Thyroid gland (tissue), 4 donors: ENCODE data around the gene IFI27L1.

Experiments
- CTCF ChIP-seq, 6 experiments: fragments of 200-600 bp in 3 of 6; fragments of 450-650 bp in 3 of 6; sonication (generic) in 3 of 6; IDR thresholded peaks; one replicate each; pipeline ENCODE4 v1.5.1; 2016 to 2019; ENCODE audit warnings: antibody characterized with exemption in 6 of 6, mild to moderate bottlenecking in 2 of 6, inconsistent platforms in 1 of 6, moderate library complexity in 1 of 6
- POLR2A ChIP-seq, 2 donors: fragments of 450-650 bp; IDR thresholded peaks; one replicate each; pipeline ENCODE4 v1.6.1; 2017; ENCODE audit warnings: antibody characterized with exemption in 2 of 2, mild to moderate bottlenecking in 2 of 2, moderate library complexity in 1 of 2

- TF ChIP-seq CTCF (IDR thresholded peaks at IDR 0.05) = no peak
- no peak for TF ChIP-seq POLR2A (IDR thresholded peaks at IDR 0.05)
Measured at GRCh38 chr14:94040247-94040646, 40.9 kb upstream of the IFI27L1 start.
